Endometrial microvascular endothelial cells (primary cell): Measurements from ENCODE around the gene FATE1. TPM values are rescaled to one million over a fixed set of nuclear protein-coding genes. Genes with fewer than 3 reads are reported as not detected.
"Not testable (repeated sequence)": the region's sequence is repeated elsewhere in the genome, so short reads cannot be mapped to it uniquely, and the experiment has no call there.

ENCODE experiments used
- in situ Hi-C: cut with HindIII; loops from 2 replicates; pipeline ENCODE4 v1.10.0; 2017; ENCODE audit warnings: low sequenced_read_pairs, low pct_unique_long_range_greater_than_20kb; ENCODE audit errors: inconsistent ontology term
- total RNA-seq: library from RNA; depleted of rRNA; stranded (reverse); fragments of >200 nt; gene quantifications from one replicate; pipeline ENCODE4 v1.2.3, GENCODE V29; 2015; ENCODE audit errors: inconsistent ontology term

FATE1 gene, protein sequence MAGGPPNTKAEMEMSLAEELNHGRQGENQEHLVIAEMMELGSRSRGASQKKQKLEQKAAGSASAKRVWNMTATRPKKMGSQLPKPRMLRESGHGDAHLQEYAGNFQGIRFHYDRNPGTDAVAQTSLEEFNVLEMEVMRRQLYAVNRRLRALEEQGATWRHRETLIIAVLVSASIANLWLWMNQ
- total RNA-seq: not detected

- in situ Hi-C loops: no loop called here
These were observed at the start of gene FATE1 for GRCh38 chrX:151715752-151716151. TSS of gene FATE1 (plus strand) at chrX:151716035. CDS start at chrX:151716120, 85 bp downstream.

GRCh38 chrX:151675121-151675746 lies 40.6 kb upstream of the FATE1 start:
- in situ Hi-C loops: no loop called here

DNA sequence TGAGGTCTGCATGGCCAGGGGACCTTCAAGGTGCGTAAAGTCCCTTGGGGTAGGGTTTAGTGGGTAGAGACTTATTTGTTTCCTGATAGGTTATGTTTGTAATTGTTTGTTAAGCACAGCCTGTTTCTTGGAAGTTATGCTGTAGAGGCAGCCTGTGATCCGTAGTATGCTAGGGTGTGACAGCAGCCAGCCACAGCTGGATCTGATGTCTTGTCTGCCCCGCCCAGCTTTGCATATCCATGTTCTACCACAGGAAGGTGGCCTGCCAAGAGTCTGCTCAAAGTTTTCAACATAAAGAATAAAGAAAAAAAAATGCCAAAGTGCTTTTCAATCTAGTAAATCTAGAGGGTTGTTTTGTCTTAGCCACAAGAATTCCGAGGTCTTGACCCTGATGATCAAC lies 39.6 kb upstream of the FATE1 start:
- in situ Hi-C loops: no loop called here

DNA sequence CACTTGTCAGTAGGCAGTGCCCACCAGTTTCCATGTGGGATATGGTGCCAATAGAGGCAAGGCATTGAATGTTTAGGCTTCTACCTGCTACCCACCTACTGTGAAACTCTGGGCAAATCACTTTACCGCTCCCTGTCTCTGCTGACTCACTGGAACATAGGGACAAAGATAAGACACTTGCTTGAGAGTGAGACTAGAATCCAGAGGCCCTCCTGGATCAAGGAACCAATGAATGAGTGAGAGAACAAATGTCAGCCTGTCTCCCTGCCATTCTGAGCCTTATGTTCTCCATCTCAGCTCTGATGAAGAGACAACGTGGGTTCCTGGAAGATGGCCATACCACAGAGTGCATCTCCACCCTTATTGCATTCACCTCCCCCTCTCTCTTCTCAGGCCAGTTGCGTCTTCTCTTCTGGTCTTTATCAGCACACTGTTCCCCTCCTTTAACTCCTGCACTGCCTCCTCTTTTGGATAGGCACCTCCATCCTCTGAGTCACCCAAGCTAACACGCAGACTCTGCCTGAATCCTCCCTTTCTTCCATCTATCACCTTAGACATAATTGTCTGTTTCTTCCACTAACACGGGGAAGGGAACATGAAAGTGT lies 35.9 kb upstream of the FATE1 start:
- in situ Hi-C loops: no loop called here

DNA sequence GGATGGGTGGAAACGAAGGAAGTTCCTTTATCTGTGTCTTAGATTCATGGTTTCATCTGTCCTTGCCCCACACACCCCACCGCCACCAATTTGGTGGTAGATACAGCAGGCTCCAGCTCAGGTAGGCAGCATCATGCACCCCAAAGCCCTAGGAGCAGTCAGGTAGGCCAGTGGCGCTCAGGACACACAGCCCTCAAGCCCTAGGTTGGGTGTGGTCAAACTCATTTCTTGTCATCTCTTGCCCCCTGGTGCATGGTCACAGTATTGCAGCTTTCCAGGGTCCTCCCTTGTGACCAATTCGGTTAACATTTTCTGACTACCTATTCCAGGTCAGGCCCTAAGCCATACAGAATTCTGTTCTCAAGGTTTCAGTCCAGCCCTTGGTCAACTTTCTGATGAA lies 35.0 kb upstream of the FATE1 start:
- in situ Hi-C loops: no loop called here

GRCh38 chrX:151687635-151688034 lies 28.2 kb upstream of the FATE1 start:
- in situ Hi-C loops: no loop called here

GRCh38 chrX:151688695-151689094 lies 27.1 kb upstream of the FATE1 start:
- in situ Hi-C loops: no loop called here

DNA sequence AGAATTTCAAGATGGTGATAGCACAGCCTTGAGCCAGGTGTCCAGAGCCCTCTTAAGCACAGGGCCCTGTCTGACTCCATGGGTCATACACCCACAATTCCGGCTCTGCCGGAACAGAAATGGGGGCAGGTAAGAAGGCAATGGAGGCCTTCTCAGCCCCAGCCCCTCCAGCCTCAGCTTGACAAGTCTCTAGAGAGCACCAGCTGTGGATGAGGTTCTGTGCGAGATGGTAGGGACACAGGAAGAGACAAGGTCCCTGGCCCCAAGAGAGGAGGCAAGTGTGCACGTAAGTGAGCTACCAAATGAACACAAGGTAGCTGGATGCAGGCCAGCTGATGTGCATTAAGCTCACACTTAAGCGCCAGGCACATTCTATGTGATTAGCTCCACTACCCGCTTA lies 23.0 kb upstream of the FATE1 start:
- in situ Hi-C loops: no loop called here

GRCh38 chrX:151694121-151694520 lies 21.7 kb upstream of the FATE1 start:
- in situ Hi-C loops: no loop called here

DNA sequence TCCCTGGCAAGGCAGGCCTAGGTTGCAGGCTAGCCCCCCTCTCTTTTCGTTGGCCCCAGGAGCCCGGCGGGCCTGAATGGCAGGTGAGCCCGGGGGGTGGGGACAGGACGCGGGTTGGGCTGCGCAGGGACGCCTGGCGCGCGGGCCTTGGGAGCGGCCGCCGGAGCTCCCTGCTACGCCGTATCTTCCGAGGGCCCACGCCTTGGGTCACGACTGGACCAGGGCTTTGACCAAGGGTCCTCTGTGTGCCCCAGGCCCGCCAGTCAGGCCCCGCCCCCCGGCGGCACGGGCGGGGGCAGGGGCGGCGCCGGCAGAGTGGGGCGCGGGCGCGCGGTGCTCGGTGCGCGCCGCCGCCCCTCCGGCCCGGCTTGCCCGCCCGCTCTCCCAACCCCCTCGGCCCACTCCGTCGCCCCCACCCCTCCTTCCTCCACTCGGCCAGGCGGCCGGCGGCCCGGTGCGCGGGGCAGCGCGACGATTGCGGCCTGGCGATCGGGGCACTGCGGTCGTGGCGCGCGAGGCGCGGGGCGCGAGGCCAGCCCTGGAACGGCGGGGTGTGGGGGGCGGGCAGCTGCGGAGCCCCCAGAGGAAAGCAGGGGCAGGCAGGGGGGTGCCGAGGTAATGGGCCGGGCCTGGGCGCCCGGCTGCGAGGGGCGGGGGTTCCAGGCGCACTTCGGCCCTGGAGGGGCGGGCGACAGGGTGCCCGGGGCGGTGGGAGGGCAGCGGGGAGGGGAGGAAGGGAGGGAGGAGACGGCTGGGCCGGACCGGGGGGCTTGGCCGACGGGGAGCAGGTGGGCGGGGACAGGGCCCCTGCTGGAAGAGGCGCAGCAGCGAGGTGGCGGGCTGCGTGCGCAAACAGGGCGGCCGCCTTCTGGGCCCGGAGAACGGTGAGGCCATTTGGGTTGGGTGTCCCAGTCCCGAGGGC lies 20.9 kb upstream of the FATE1 start, which contains the start of gene PRRG3:
Gene PRRG3 (plus strand): TSS at position 798 of the 922 bp plus-strand sequence. CDS start 3,357 bp downstream, outside the sequence.
- in situ Hi-C loops: no loop called here

- in situ Hi-C loops: no loop called here
These were observed 20.1 kb upstream of the FATE1 start for GRCh38 chrX:151695583-151696340.

DNA sequence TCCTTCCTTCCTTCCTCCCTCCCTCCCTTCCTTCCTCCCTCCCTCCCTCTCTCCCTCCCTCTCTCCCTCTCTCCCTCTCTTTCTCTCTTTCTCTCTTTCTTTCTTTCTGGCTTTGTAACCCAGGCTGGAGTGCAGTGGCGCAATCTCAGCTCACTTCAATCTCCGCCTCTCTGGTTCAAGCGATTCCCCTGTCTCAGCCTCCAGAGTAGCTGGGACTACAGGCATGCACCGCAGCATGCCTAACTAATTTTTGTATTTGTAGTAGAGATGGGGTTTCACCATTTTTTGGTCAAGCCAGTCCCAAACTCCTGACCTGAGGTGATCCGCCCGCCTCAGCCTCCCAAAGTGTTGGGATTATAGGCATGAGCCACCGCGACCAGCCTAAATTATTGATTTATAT lies 18.8 kb upstream of the FATE1 start:
- in situ Hi-C loops: not testable (repeated sequence)

- in situ Hi-C loops: no loop called here
These were observed 18.3 kb upstream of the FATE1 start for GRCh38 chrX:151697522-151697921.

GRCh38 chrX:151698485-151698884 lies 17.4 kb upstream of the FATE1 start:
- in situ Hi-C loops: no loop called here

- in situ Hi-C loops: no loop called here
These were observed 16.1 kb upstream of the FATE1 start for GRCh38 chrX:151699746-151700145.

DNA sequence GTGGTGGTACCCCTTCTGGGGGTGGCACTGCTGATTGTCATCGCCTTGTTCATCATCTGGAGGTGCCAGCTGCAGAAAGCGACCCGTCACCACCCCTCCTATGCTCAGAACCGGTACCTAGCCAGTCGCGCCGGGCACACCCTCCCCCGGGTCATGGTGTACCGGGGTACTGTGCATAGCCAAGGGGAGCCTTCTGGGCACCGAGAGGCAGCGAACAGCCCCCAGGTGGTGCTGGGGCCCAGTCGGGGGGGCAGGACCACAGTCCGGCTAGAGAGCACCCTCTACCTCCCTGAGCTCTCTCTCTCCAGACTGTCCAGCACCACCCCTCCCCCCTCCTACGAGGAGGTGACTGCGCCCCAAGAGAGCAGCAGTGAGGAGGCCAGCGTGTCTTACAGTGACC lies 15.3 kb upstream of the FATE1 start:
- in situ Hi-C loops: no loop called here

DNA sequence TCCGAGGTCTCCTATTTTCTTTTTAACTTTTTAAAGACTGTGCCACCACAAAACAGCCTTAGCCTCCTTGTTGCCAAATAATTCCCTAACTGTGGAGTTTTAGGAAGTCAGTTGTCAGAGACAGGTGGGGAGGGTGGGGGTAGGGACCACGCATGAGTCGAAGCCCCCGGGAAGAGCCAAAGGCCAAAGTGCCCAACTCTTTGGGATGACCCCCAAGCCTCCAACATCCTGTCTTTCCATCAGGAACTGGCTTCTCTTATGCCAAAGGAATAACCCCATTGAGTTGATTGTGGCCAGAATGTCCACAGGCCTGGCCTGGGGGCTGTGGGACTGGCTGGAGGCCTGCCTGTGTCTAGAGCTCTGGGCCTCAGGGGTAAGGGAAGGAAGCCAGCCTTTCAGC lies 14.8 kb upstream of the FATE1 start:
- in situ Hi-C loops: no loop called here

DNA sequence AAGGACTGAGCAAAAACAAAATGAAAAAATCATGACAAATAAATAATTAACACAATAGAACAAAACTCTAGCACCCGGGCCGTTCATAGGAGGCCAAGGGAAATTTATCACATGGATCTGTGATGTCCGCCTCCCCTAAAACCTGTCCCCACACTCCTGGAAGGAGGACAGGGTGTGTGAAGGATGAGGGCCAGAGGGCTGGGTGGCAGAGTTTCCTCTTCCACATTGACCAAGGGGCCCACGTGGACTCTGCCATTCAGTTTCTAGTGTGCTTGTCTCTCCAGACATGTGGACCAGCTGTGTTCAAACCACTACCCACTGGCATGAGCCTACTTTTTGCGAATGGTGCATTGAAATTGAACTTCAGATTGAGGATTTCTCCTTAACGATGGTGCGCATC lies 14.3 kb upstream of the FATE1 start:
- in situ Hi-C loops: no loop called here
